Stomach (tissue), 9 donors: ENCODE results near the gene BTNL9. TPM values are rescaled to one million over a fixed set of nuclear protein-coding genes. Genes with fewer than 3 reads are reported as not detected.
"Not testable (repeated sequence)": the region's sequence is repeated elsewhere in the genome, so short reads cannot be mapped to it uniquely, and the experiment has no call there.

Experiments used
- DNase-seq, 2 donors: peaks; one replicate each; pipeline versions ENCODE4 v3.0.0 to v3.0.0-alpha.2; 2013 to 2019
- H3K27ac ChIP-seq, 5 donors: fragments of 200-600 bp in 4 of 5; sonication (generic) in 4 of 5; one replicate each; pipeline ENCODE4 v1.5.1; 2013 to 2019; ENCODE audit warnings: mild to moderate bottlenecking in 1 of 5, moderate library complexity in 1 of 5
- H3K27me3 ChIP-seq, 3 donors: fragments of 200-600 bp; sonication (generic); one replicate each; pipeline ENCODE4 v1.5.1; 2017 to 2019; ENCODE audit warnings: mixed run types in 1 of 3
- H3K36me3 ChIP-seq, 4 donors: fragments of 200-600 bp; sonication (generic); 1 replicate in 3 of 4; 2 replicates in 1 of 4; pipeline ENCODE4 v1.5.1; 2016 to 2019
- H3K4me1 ChIP-seq, 4 donors: fragments of 200-600 bp; sonication (generic); one replicate each; pipeline ENCODE4 v1.5.1; 2016 to 2019
- H3K4me3 ChIP-seq, 4 donors: fragments of 200-600 bp; sonication (generic) in 3 of 4; one replicate each; pipeline ENCODE4 v1.5.1; 2016 to 2019; ENCODE audit warnings: mild to moderate bottlenecking in 1 of 4
- H3K9me3 ChIP-seq, 4 donors: fragments of 200-600 bp; sonication (generic); one replicate each; pipeline ENCODE4 v1.5.1; 2016 to 2019
- EP300 ChIP-seq: sonication (generic); formaldehyde crosslinking; IDR thresholded peaks from one replicate; pipeline ENCODE4 v1.6.1; 2017; ENCODE audit warnings: antibody characterized with exemption
- POLR2A ChIP-seq, 4 donors: fragments of 450-650 bp; IDR thresholded peaks; one replicate each; pipeline ENCODE4 v1.6.1; 2016; ENCODE audit warnings: antibody characterized with exemption in 4 of 4, control low read depth in 2 of 4, mild to moderate bottlenecking in 1 of 4, moderate library complexity in 1 of 4
- POLR2AphosphoS5 ChIP-seq, 3 donors: sonication (generic); formaldehyde crosslinking; IDR thresholded peaks; one replicate each; pipeline ENCODE4 v1.6.1; 2016; ENCODE audit warnings: antibody characterized with exemption in 3 of 3
- WGBS, 5 donors: extraction: QIAGEN DNeasy Blood & Tissue Kit in 3 of 5; methylation state at CpG; one replicate each; pipeline versions ENCODE4 v1.1.5 to v1.1.7; 2013 to 2018; 5-methylcytosine and 5-hydroxymethylcytosine counted together
- intact Hi-C: fragments of 100-400 bp; cut with DNase I; formaldehyde crosslinking; loops from one replicate; pipeline ENCODE4 v1.15.1; 2023; ENCODE audit warnings: low total_unique reads
- polyA plus RNA-seq, 3 donors: library from polyadenylated mRNA; stranded (reverse); fragments of 200-250 nt; gene quantifications; one replicate each; pipeline ENCODE4 v1.2.3, GENCODE V29; 2013
- total RNA-seq, 5 donors: library from RNA; depleted of rRNA; stranded (reverse); fragments of >200 nt; gene quantifications; one replicate each; pipeline versions ENCODE4 v1.1.0 to v1.2.3, GENCODE V29; 2014 to 2016
- TF ChIP-seq, protein P1 (sequence below), 7 experiments: fragments of 450-650 bp in 4 of 7; fragments of 200-600 bp in 3 of 7; sonication (generic) in 3 of 7; IDR thresholded peaks; one replicate each; pipeline ENCODE4 v1.5.1; 2016 to 2019; ENCODE audit warnings: antibody characterized with exemption in 7 of 7, control low read depth in 2 of 7, mild to moderate bottlenecking in 1 of 7
- donor health status: healthy with polysubstance abuse.
- donor health status: Bipolar disorder and iron deficiency.
- donor health status: healthy.

BTNL9 gene
- total and polyA plus RNA-seq, 8 donors: 3.5 to 108 (median 10.7) TPM

DNA sequence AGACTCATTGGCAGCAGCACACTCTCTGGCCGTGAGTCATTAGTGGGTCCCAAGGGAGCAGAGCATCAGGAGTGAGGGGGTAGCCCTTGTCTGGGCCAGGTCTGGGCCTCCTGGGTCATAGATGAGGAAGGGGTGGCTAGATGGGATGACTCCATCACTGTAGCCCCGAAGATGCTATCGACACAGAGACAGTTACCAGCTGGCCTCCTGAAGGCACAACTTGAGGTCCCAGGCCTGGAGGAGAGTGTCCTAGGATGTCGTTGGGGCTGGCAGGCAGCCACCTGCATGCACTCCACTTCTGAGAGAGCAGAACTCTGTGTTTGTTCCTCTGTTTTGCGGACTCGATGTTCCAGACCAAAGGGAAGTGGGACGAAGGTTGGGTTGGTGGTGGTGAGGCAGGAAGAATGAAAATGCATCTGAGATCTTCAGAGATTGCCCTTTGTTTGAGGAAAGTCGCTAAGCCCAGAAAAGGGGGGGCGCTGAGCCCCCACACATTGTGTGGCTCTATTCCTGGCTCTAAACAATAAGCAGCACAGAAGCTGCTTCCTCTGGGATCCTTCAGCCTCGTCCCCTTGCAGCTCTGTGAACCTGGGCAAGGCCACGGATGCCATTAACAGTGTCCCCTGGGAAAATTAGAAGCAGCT lies 4.7 kb downstream of the BTNL9 start:
- H3K4me1 ChIP-seq: no peaks in the 10 kb centered on the region
- no peak overlapping the region for H3K4me3 ChIP-seq
- intact Hi-C loops: no loop called here
- H3K36me3 ChIP-seq: no peaks in the 10 kb centered on the region
- TF ChIP-seq POLR2AphosphoS5 (IDR thresholded peaks at IDR 0.05) (peak in 1 of 3 donors; percentile 2), EP300 (no peak)
- peaks cover 3 to 86% (median 28%) of the 10 kb centered on the region in 3 donors for H3K27me3 ChIP-seq
- H3K27ac ChIP-seq: peak overlapping the region in 3 of 5 donors; percentile 47 to 54 (median 50)
- WGBS, 5 donors: 36 to 52% (median 47%) methylated on average over 11 of the region's 11 CpGs
- DNase-seq: no peak
- no peaks in the 10 kb centered on the region for H3K9me3 ChIP-seq

DNA sequence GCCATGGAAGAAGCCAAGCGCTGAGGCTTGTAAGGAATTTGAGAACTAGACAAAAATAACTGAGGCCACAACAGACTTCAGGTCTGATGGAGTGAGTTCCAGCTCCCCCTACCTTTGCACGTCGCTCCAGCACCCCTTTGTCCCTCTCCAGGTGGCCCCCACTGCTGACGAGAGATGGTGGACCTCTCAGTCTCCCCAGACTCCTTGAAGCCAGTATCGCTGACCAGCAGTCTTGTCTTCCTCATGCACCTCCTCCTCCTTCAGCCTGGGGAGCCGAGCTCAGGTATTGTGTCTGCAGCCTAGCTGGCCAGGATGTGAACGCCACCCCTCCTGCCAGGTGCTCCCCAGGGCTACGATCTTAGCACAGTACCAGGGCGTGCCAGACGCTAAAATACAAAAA lies 5.2 kb downstream of the BTNL9 start:
- peak overlapping the region in 2 of 5 donors; percentile 47 to 50 for H3K27ac ChIP-seq
- H3K9me3 ChIP-seq: no peaks in the 10 kb centered on the region
- H3K27me3 ChIP-seq: peaks cover 4 to 86% (median 33%) of the 10 kb centered on the region in 3 donors
- no peaks in the 10 kb centered on the region for H3K4me1 ChIP-seq
- 43 to 62% (median 45%) methylated on average over 10 of the region's 10 CpGs for WGBS, 5 donors
- intact Hi-C loops: no loop called here
- H3K4me3 ChIP-seq: no peak overlapping the region
- TF ChIP-seq POLR2A (IDR thresholded peaks at IDR 0.05) (no peak), EP300 (no peak), POLR2AphosphoS5 (IDR thresholded peaks at IDR 0.05) (no peak)
- TF ChIP-seq, protein P1, sequence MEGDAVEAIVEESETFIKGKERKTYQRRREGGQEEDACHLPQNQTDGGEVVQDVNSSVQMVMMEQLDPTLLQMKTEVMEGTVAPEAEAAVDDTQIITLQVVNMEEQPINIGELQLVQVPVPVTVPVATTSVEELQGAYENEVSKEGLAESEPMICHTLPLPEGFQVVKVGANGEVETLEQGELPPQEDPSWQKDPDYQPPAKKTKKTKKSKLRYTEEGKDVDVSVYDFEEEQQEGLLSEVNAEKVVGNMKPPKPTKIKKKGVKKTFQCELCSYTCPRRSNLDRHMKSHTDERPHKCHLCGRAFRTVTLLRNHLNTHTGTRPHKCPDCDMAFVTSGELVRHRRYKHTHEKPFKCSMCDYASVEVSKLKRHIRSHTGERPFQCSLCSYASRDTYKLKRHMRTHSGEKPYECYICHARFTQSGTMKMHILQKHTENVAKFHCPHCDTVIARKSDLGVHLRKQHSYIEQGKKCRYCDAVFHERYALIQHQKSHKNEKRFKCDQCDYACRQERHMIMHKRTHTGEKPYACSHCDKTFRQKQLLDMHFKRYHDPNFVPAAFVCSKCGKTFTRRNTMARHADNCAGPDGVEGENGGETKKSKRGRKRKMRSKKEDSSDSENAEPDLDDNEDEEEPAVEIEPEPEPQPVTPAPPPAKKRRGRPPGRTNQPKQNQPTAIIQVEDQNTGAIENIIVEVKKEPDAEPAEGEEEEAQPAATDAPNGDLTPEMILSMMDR (IDR thresholded peaks at IDR 0.05): no peak
- H3K36me3 ChIP-seq: no peaks in the 10 kb centered on the region
- DNase-seq: no peak

DNA sequence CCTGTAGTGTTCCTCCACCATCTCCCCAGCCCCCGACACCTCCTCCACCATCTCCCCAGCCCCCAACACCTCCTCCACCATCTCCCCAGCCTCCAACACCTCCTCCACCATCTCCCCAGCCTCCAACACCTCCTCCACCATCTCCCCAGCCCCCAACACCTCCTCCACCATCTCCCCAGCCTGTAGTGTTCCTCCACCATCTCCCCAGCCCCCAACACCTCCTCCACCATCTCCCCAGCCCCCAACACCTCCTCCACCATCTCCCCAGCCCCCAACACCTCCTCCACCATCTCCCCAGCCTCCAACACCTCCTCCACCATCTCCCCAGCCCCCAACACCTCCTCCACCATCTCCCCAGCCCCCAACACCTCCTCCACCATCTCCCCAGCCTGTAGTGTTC lies 5.8 kb downstream of the BTNL9 start:
- intact Hi-C loops, H3K4me1 ChIP-seq, H3K36me3 ChIP-seq, DNase-seq, H3K9me3 ChIP-seq, H3K27ac ChIP-seq, H3K4me3 ChIP-seq: not testable (repeated sequence)
- WGBS, 5 donors: 14 to 38% (median 26%) methylated on average over 1 of the region's 1 CpG; no CpG with 5 or more reads in 1 of the 5 donors
- H3K27me3 ChIP-seq: peaks cover 4 to 86% (median 38%) of the 10 kb centered on the region in 3 donors

DNA sequence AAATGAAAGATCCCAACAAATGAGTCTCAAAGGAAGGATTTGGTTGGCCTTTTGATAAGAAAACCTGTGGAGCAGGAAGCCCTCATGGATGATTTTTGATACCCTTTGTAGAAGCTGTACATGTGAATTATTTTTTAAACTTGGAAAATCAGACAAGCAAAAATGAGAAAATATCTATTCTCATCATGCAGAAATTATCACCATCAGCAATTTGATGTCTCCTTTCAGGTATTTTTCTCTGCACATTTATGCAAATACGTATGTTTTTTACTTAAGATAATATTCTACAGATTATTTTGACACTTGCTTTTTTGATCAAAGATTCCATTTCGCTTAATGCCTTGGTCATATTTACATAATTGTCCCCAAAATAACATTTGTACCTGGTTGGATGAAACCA lies 7.2 kb downstream of the BTNL9 start:
- TF ChIP-seq EP300: no peak
- no peak for DNase-seq
- no peak overlapping the region for H3K4me3 ChIP-seq
- peaks cover 3 to 8% (median 8%) of the 10 kb centered on the region in 4 donors for H3K4me1 ChIP-seq
- peaks cover 4 to 95% (median 48%) of the 10 kb centered on the region in 3 donors for H3K27me3 ChIP-seq
- intact Hi-C loops: no loop called here
- no peak overlapping the region for H3K27ac ChIP-seq
- WGBS, 5 donors: 76 to 87% (median 82%) methylated on average over 2 of the region's 2 CpGs
- H3K36me3 ChIP-seq: no peaks in the 10 kb centered on the region
- H3K9me3 ChIP-seq: no peaks in the 10 kb centered on the region

DNA sequence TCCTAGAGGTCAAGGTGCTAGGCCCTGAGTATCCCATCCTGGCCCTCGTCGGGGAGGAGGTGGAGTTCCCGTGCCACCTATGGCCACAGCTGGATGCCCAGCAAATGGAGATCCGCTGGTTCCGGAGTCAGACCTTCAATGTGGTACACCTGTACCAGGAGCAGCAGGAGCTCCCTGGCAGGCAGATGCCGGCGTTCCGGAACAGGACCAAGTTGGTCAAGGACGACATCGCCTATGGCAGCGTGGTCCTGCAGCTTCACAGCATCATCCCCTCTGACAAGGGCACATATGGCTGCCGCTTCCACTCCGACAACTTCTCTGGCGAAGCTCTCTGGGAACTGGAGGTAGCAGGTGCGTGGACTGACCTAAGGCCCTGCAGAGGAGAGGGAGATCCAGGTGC lies 7.9 kb downstream of the BTNL9 start:
- no peak overlapping the region for H3K27ac ChIP-seq
- peaks cover 9 to 14% (median 13%) of the 10 kb centered on the region in 4 donors for H3K4me1 ChIP-seq
- no peak for TF ChIP-seq EP300
- no peak for TF ChIP-seq POLR2AphosphoS5 (IDR thresholded peaks at IDR 0.05)
- no peak for TF ChIP-seq POLR2A (IDR thresholded peaks at IDR 0.05)
- TF ChIP-seq, protein P1 (IDR thresholded peaks at IDR 0.05): no peak
- no peak overlapping the region for H3K4me3 ChIP-seq
- H3K9me3 ChIP-seq: no peaks in the 10 kb centered on the region
- H3K36me3 ChIP-seq: no peaks in the 10 kb centered on the region
- DNase-seq: no peak
- 90 to 94% (median 93%) methylated on average over 11 to 15 of the region's 15 CpGs for WGBS, 5 donors
- intact Hi-C loops: no loop called here
- H3K27me3 ChIP-seq: peaks cover 4 to 95% (median 48%) of the 10 kb centered on the region in 3 donors

DNA sequence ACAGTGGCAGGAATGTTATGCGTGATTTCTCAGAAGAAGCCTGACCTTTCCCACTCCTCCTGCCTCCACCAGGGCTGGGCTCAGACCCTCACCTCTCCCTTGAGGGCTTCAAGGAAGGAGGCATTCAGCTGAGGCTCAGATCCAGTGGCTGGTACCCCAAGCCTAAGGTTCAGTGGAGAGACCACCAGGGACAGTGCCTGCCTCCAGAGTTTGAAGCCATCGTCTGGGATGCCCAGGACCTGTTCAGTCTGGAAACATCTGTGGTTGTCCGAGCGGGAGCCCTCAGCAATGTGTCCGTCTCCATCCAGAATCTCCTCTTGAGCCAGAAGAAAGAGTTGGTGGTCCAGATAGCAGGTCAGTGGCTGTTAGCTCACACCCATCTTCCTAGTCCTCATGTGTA lies 9.9 kb downstream of the BTNL9 start:
- peaks cover 18 to 27% (median 24%) of the 10 kb centered on the region in 4 donors for H3K4me1 ChIP-seq
- DNase-seq: no peak
- H3K27me3 ChIP-seq: peaks cover 4 to 96% (median 69%) of the 10 kb centered on the region in 3 donors
- intact Hi-C loops: no loop called here
- no peak overlapping the region for H3K4me3 ChIP-seq
- TF ChIP-seq, protein P1 (IDR thresholded peaks at IDR 0.05): no peak
- no peak for TF ChIP-seq EP300
- no peak for TF ChIP-seq POLR2A (IDR thresholded peaks at IDR 0.05)
- H3K27ac ChIP-seq: no peak overlapping the region
- H3K9me3 ChIP-seq: no peaks in the 10 kb centered on the region
- no peaks in the 10 kb centered on the region for H3K36me3 ChIP-seq
- 72 to 93% (median 88%) methylated on average over 4 to 5 of the region's 5 CpGs for WGBS, 5 donors
